ENCODE data around the gene CDK5RAP1.

The CDK5RAP1 gene

GRCh38 chr20:33333616-33334015, 67.7 kb downstream of the CDK5RAP1 start:
- DNase-seq (ENCODE audit: low read depth) = no peak
- H3K4me3 ChIP-seq (ENCODE audit: low read length) = no peak overlapping the region
- no peak for TF ChIP-seq CTCF (conservative IDR thresholded peaks at IDR 0.05; ENCODE audit: low read length)

- no peak for TF ChIP-seq CTCF (conservative IDR thresholded peaks at IDR 0.05; ENCODE audit: low read length)
- H3K4me3 ChIP-seq (ENCODE audit: low read length) = no peak overlapping the region
- no peak for DNase-seq (ENCODE audit: low read depth)
Observed at GRCh38 chr20:33332905-33333456, 68.3 kb downstream of the CDK5RAP1 start.

GRCh38 chr20:33328157-33329137, 72.9 kb downstream of the CDK5RAP1 start:
- no peak for DNase-seq (ENCODE audit: low read depth)
- H3K4me3 ChIP-seq (ENCODE audit: low read length) = no peak overlapping the region

GRCh38 chr20:33325350-33325749, 76.0 kb downstream of the CDK5RAP1 start:
- no peak overlapping the region for H3K4me3 ChIP-seq (ENCODE audit: low read length)
- DNase-seq (ENCODE audit: low read depth) = no peak
- no peak for TF ChIP-seq CTCF (conservative IDR thresholded peaks at IDR 0.05; ENCODE audit: low read length)

More at GRCh38 chr20:33328157-33329137, 72.9 kb downstream of the CDK5RAP1 start:
- TF ChIP-seq CTCF (conservative IDR thresholded peaks at IDR 0.05; ENCODE audit: low read length) = no peak

GRCh38 chr20:33323236-33323635, 78.1 kb downstream of the CDK5RAP1 start:
- TF ChIP-seq CTCF (conservative IDR thresholded peaks at IDR 0.05; ENCODE audit: low read length) = no peak
- H3K4me3 ChIP-seq (ENCODE audit: low read length) = no peak overlapping the region
- no peak for DNase-seq (ENCODE audit: low read depth)

- TF ChIP-seq CTCF (conservative IDR thresholded peaks at IDR 0.05; ENCODE audit: low read length) = no peak
- H3K4me3 ChIP-seq (ENCODE audit: low read length) = no peak overlapping the region
- no peak for DNase-seq (ENCODE audit: low read depth)
Observed at GRCh38 chr20:33322456-33322855, 78.9 kb downstream of the CDK5RAP1 start.

- no peak for DNase-seq (ENCODE audit: low read depth)
- no peak overlapping the region for H3K4me3 ChIP-seq (ENCODE audit: low read length)
- TF ChIP-seq CTCF (conservative IDR thresholded peaks at IDR 0.05; ENCODE audit: low read length) = no peak
Observed at GRCh38 chr20:33320006-33320405, 81.3 kb downstream of the CDK5RAP1 start.
